LNCaP clone FGC (cell line): ENCODE data around the gene LRRK1.

ENCODE experiments used
- DNase-seq: peaks from one replicate; pipeline ENCODE4 v3.0.0-alpha.2; 2011; ENCODE audit warnings: low read depth
- H3K4me3 ChIP-seq: 2 replicates; pipeline ENCODE4 v1.5.1; 2011; ENCODE audit warnings: mild to moderate bottlenecking, low read depth, low read length, control low read depth
- TF ChIP-seq, protein P1 (sequence below): IDR thresholded peaks from 2 replicates; pipeline ENCODE4 v1.5.1; 2012; ENCODE audit warnings: mild to moderate bottlenecking; ENCODE audit not compliant: control insufficient read depth, insufficient read depth; ENCODE audit errors: extremely low read depth

The LRRK1 gene

DNA sequence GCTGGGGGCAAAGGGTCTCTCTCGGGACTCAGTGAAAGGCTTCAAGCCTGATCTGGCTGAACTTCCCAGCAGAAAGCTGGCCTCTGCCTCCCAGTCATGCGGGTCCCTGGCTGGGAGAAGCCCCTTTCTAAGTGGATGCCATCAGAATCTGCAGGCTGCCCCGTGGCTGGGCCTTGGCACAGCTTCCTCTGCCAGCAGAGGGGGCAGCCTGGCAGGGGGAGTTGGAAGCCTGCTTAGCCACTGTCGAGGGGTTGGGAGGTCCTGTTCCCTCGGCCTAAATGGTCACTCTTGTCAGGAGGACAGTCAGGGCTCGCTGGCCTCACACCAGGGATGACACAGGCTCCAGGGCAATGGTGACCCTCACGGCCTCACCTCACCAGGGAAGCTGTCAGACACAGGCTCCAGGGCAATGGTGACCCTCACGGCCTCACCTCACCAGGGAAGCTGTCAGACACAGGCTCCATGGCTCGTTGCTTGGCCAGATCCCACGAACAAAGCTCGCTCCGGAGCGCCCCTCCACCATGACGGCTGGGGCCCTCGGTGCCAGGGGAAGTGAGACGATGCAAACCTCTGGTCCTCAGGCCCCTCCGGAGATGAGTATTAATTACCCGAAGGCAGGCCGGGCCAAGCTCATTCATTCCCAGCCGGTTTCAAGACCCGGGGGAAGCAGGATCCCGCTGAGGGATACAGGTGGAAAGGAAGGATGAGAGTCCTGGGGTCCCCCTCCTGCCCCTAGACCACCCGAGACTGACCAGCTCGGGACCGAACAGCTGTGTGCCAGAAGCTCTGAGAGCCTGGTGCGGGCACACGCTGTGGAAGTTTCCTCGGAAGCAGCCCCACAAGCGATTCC lies 181.7 kb downstream of the LRRK1 start:
- TF ChIP-seq, protein P1, sequence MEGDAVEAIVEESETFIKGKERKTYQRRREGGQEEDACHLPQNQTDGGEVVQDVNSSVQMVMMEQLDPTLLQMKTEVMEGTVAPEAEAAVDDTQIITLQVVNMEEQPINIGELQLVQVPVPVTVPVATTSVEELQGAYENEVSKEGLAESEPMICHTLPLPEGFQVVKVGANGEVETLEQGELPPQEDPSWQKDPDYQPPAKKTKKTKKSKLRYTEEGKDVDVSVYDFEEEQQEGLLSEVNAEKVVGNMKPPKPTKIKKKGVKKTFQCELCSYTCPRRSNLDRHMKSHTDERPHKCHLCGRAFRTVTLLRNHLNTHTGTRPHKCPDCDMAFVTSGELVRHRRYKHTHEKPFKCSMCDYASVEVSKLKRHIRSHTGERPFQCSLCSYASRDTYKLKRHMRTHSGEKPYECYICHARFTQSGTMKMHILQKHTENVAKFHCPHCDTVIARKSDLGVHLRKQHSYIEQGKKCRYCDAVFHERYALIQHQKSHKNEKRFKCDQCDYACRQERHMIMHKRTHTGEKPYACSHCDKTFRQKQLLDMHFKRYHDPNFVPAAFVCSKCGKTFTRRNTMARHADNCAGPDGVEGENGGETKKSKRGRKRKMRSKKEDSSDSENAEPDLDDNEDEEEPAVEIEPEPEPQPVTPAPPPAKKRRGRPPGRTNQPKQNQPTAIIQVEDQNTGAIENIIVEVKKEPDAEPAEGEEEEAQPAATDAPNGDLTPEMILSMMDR, result no peak
- DNase-seq, result no peak
- H3K4me3 ChIP-seq, result no peak overlapping the region

DNA sequence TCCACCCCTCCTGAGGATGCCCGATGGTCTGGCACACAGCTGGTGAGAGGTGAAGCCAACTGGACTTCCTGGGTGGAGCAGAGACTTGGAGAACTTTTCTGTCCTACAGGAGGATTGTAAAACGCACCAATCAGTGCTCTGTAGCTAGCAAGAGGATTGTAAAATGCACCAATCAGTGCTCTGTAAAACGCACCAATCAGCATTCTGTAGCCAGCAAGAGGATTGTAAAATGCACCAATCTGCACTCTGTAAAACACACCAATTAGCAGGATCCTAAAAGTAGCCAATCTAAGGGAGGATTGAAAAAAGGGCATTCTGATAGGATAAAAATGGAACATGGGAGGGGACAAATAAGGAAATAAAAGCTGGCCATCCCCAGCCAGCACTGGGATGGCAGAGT lies 182.5 kb downstream of the LRRK1 start:
- TF ChIP-seq, protein P1, result no peak
- no peak overlapping the region for H3K4me3 ChIP-seq
- no peak for DNase-seq

DNA sequence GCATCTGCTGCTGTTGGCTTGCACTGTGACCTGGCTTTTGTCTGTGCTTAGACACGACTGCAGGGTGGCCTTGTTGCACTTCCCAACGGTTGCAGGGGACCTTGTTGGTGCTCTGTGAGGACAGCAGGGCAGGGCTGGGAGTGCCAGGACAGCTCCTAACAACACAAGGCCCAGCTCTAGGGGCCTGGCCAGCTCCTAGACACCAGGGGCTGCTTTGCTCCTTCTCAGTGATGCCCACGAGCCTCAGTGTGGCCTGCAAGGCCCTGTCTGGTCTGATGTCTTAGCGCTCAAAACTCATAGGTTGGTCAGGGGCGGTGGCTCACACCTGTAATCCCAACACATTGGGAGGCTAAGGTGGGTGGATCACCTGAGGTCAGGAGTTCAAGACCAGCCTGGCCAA lies 183.6 kb downstream of the LRRK1 start:
- no peak overlapping the region for H3K4me3 ChIP-seq
- no peak for DNase-seq
- TF ChIP-seq, protein P1, result no peak

DNA sequence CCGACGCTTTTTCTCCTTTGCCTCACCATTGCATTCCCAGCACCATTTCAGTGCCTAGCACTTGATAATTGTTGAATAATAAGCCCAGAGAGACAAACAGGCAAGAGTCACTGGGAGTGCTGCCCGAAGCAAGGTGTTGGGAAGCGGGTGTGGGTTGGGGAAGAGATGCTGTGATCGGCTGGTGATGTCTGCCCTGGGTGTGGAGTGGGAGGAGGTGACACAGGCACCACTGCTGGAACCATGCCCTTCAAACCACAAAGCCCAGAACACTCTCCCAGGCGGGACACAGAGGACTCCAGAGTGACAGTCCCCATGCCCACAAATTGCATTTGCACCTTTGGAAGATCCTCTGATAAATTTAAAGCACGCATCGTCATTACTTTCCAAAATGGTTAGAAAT lies 184.4 kb downstream of the LRRK1 start:
- TF ChIP-seq, protein P1, result no peak
- DNase-seq, result no peak

DNA sequence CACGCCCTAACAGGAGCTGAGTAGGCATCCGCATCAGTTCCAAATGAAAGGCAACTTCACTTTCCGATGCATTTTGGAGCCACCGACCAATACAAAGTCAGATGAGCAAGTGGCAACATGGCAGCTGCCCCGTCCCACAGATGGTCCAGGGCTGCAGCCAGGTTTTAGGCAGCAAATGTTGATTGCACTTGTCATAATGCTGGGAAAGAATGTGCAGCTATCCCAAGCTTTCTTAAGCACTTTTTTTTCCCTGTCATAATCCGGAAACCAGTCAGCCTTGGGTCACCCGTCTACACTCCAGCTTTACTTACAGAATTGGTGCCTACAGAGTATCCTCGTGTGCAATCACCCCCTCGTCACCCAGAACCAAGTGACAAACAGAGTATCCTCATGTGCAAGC lies 185.0 kb downstream of the LRRK1 start:
- H3K4me3 ChIP-seq, result no peak overlapping the region
- TF ChIP-seq, protein P1, result no peak
- DNase-seq, result no peak

More for the DNA sequence above, 184.4 kb downstream of the LRRK1 start:
- H3K4me3 ChIP-seq, result no peak overlapping the region

DNA sequence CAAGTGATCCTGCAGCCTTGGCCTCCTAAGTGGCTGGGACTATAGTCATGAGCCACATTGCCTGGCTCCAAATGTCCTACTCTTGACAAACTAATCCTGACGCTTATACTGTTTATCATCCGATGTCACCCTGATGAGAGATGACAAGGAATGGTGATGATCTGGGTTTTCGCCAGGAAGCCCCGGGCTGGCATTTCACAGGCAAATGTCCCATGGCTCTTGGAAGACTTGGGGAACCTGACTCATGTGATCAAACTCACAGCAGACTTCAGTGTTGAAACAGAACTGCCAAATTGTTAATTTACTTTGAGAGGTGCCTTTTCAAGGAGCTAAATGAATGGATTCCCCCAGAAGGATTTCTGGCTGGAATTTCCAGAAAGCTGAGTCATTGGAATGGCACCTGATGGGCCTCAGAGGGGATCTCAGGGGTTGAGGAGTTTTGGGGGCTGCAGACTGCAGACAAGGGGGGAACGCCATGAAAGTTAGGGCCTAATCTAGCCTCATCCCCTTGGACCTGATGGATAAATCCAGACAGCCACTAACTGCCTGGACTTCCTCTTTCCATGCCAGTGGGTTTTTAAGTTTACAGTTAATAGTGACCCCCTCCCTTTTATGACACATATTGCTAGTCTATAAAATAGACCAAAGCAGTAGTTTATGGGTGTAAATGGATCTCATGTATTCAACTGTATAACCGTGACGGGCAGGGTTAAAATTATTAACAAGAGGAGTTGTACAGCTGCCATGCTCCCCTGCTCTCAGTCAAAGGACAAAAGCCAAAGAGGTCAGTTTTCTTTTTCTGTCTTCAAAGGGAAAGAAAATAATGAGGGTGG lies 186.1 kb downstream of the LRRK1 start:
- no peak overlapping the region for H3K4me3 ChIP-seq
- no peak for DNase-seq
- TF ChIP-seq, protein P1, result no peak
